Neural cell (in vitro differentiated cells): Measurements from ENCODE around the gene ACTN2. TPM values are rescaled to one million over a fixed set of nuclear protein-coding genes. Genes with fewer than 3 reads are reported as not detected.

Experiments
- H2AFZ ChIP-seq: fragments of 200-600, 300-800 bp; sonication (generic), shearing (Covaris generic); 2 replicates; pipeline ENCODE4 v1.6.0; 2014; ENCODE audit warnings: low read depth, mild to moderate bottlenecking, antibody characterized with exemption, low read length, moderate library complexity
- H3F3A ChIP-seq: fragments of 200-600 bp; shearing (Covaris generic); 2 replicates; pipeline ENCODE4 v1.6.1; 2016; ENCODE audit warnings: mild to moderate bottlenecking, moderate library complexity, mixed read lengths, antibody characterized with exemption, low read length; ENCODE audit not compliant: insufficient read depth, poor library complexity, severe bottlenecking
- H3K27ac ChIP-seq: fragments of 200-600, 300-800 bp; sonication (generic), shearing (Covaris generic); 2 replicates; pipeline ENCODE4 v1.5.1; 2014; ENCODE audit warnings: mild to moderate bottlenecking, low read length, moderate library complexity
- H3K27me3 ChIP-seq: fragments of 300-800, 200-600 bp; sonication (generic), shearing (Covaris generic); 2 replicates; pipeline ENCODE4 v1.6.0; 2014; ENCODE audit warnings: mild to moderate bottlenecking, low read depth, low read length, moderate library complexity; ENCODE audit not compliant: insufficient read depth
- H3K36me3 ChIP-seq: fragments of 300-800, 200-600 bp; sonication (generic), shearing (Covaris generic); 2 replicates; pipeline ENCODE4 v1.5.1; 2014; ENCODE audit warnings: mild to moderate bottlenecking, antibody characterized with exemption, low read length, moderate library complexity; ENCODE audit not compliant: insufficient read depth
- H3K4me2 ChIP-seq: fragments of 300-800, 200-600 bp; sonication (generic), shearing (Covaris generic); 2 replicates; pipeline ENCODE4 v1.6.0; 2014; ENCODE audit warnings: mild to moderate bottlenecking, low read length
- H3K4me3 ChIP-seq: fragments of 300-800, 200-600 bp; sonication (generic), shearing (Covaris generic); 2 replicates; pipeline ENCODE4 v1.5.1; 2014; ENCODE audit warnings: mild to moderate bottlenecking, low read length, moderate library complexity
- H3K79me2 ChIP-seq: fragments of 200-600 bp; shearing (Covaris generic); replicated peaks from 2 replicates; pipeline ENCODE4 v1.6.0; 2014; ENCODE audit warnings: mild to moderate bottlenecking, low read length, moderate library complexity; ENCODE audit not compliant: insufficient read depth
- H3K9ac ChIP-seq: fragments of 300-800, 200-600 bp; sonication (generic), shearing (Covaris generic); 2 replicates; pipeline ENCODE4 v1.6.1; 2016; ENCODE audit warnings: mild to moderate bottlenecking, low read length, mixed read lengths
- H3K9me2 ChIP-seq: fragments of 200-600 bp; shearing (Covaris generic); 2 replicates; pipeline ENCODE4 v1.6.1; 2016; ENCODE audit warnings: mild to moderate bottlenecking, low read length, mixed read lengths; ENCODE audit not compliant: insufficient read depth
- H3K9me3 ChIP-seq: fragments of 200-600, 300-800 bp; sonication (generic), shearing (Covaris generic); 2 replicates; pipeline ENCODE4 v1.6.1; 2016; ENCODE audit warnings: mild to moderate bottlenecking, mixed run types, low read length, moderate library complexity, mixed read lengths
- H4K20me1 ChIP-seq: fragments of 200-600 bp; shearing (Covaris generic); 2 replicates; pipeline ENCODE4 v1.6.1; 2016; ENCODE audit warnings: mild to moderate bottlenecking, mixed run types; ENCODE audit not compliant: insufficient read depth
- CTCF ChIP-seq: fragments of 450-650 bp; IDR thresholded peaks from 2 replicates; pipeline ENCODE4 v1.5.1; 2014; ENCODE audit warnings: antibody characterized with exemption, mild to moderate bottlenecking, moderate library complexity; ENCODE audit not compliant: poor library complexity, severe bottlenecking
- EP300 ChIP-seq: fragments of 450-650 bp; conservative IDR thresholded peaks from 2 replicates; pipeline ENCODE4 v1.6.1; 2014; ENCODE audit warnings: antibody characterized with exemption, mild to moderate bottlenecking, moderate library complexity; ENCODE audit not compliant: poor library complexity, severe bottlenecking
- EZH2 ChIP-seq: fragments of 200-600, 300-800 bp; shearing (Covaris generic), sonication (generic); IDR thresholded peaks from 2 replicates; pipeline ENCODE4 v1.6.1; 2014; ENCODE audit warnings: antibody characterized with exemption, low read length, borderline replicate concordance, mild to moderate bottlenecking; ENCODE audit not compliant: insufficient read depth, poor library complexity, severe bottlenecking
- MXI1 ChIP-seq: fragments of 450-650 bp; conservative IDR thresholded peaks from 2 replicates; pipeline ENCODE4 v1.6.1; 2014; ENCODE audit warnings: antibody characterized with exemption, mild to moderate bottlenecking; ENCODE audit not compliant: poor library complexity, severe bottlenecking
- POLR2AphosphoS5 ChIP-seq: IDR thresholded peaks from 2 replicates; pipeline ENCODE4 v1.6.1; 2012
- RAD21 ChIP-seq: fragments of 450-650 bp; conservative IDR thresholded peaks from 2 replicates; pipeline ENCODE4 v1.6.1; 2014; ENCODE audit warnings: antibody characterized with exemption, mild to moderate bottlenecking, moderate library complexity
- REST ChIP-seq: IDR thresholded peaks from 2 replicates; pipeline ENCODE4 v1.6.1; 2012; ENCODE audit warnings: borderline replicate concordance
- SMC3 ChIP-seq: fragments of 450-650 bp; conservative IDR thresholded peaks from 2 replicates; pipeline ENCODE4 v1.6.1; 2014; ENCODE audit warnings: antibody characterized with exemption, mild to moderate bottlenecking, moderate library complexity; ENCODE audit not compliant: poor library complexity
- TAF1 ChIP-seq: IDR thresholded peaks from 2 replicates; pipeline ENCODE4 v1.6.1; 2012; ENCODE audit warnings: low read depth
- polyA plus RNA-seq: library from polyadenylated mRNA; depleted of rRNA; stranded (reverse); fragments of >200 nt; gene quantifications from 2 replicates; pipeline ENCODE4 v1.2.3, GENCODE V29; 2014

Gene ACTN2
- polyA plus RNA-seq, 1 donor from 2014 or later: 6.1 TPM

- Histone ChIP-seq H3K27me3 (no peaks in the 10 kb centered on the region), H2AFZ (no peak overlapping the region), H3K36me3 (no peaks in the 10 kb centered on the region), H3K4me2 (no peak overlapping the region), H3K27ac (no peak overlapping the region), H3K9me2 (no peaks in the 10 kb centered on the region), H3K9me3 (no peaks in the 10 kb centered on the region), H3K79me2 (no peaks in the 10 kb centered on the region), H3K9ac (no peak overlapping the region), H3F3A (no peaks in the 10 kb centered on the region), H3K4me3 (no peak overlapping the region), H4K20me1 (no peaks in the 10 kb centered on the region)
- TF ChIP-seq POLR2AphosphoS5 (no peak), SMC3 (no peak), REST (no peak), RAD21 (no peak), EP300 (no peak), CTCF (no peak), MXI1 (no peak), TAF1 (no peak), EZH2 (no peak)
Observed at GRCh38 chr1:236747311-236747985, 61.1 kb downstream of the ACTN2 start.

- no peak for TF ChIP-seq RAD21
- no peak for TF ChIP-seq MXI1
- no peak for TF ChIP-seq REST
- TF ChIP-seq EP300: no peak
- TF ChIP-seq POLR2AphosphoS5: no peak
- TF ChIP-seq EZH2: no peak
- TF ChIP-seq SMC3: no peak
- no peak for TF ChIP-seq TAF1
- TF ChIP-seq CTCF: no peak
- Histone ChIP-seq H3K79me2 (no peaks in the 10 kb centered on the region), H3K9me2 (no peaks in the 10 kb centered on the region)
Observed at GRCh38 chr1:236748268-236748870, 62.1 kb downstream of the ACTN2 start.

More at GRCh38 chr1:236748268-236748870, 62.1 kb downstream of the ACTN2 start:
- no peak overlapping the region for H2AFZ ChIP-seq
- H3K4me2 ChIP-seq: no peak overlapping the region
- no peak overlapping the region for H3K4me3 ChIP-seq
- no peaks in the 10 kb centered on the region for H3K36me3 ChIP-seq
- H3K9me3 ChIP-seq: no peaks in the 10 kb centered on the region
- no peak overlapping the region for H3K9ac ChIP-seq
- no peaks in the 10 kb centered on the region for H4K20me1 ChIP-seq
- no peaks in the 10 kb centered on the region for H3K27me3 ChIP-seq
- no peaks in the 10 kb centered on the region for H3F3A ChIP-seq
- H3K27ac ChIP-seq: no peak overlapping the region
